ENCODE results near the gene WDR12.
A peak's percentile ranks its signal among the peaks of the same experiment; 100 is the strongest.
"Not testable (repeated sequence)": the region's sequence is repeated elsewhere in the genome, so short reads cannot be mapped to it uniquely, and the experiment has no call there.

WDR12 gene

GRCh38 chr2:202883987-202884675 lies 27.3 kb downstream of the WDR12 start:
- no peak for DNase-seq

DNA sequence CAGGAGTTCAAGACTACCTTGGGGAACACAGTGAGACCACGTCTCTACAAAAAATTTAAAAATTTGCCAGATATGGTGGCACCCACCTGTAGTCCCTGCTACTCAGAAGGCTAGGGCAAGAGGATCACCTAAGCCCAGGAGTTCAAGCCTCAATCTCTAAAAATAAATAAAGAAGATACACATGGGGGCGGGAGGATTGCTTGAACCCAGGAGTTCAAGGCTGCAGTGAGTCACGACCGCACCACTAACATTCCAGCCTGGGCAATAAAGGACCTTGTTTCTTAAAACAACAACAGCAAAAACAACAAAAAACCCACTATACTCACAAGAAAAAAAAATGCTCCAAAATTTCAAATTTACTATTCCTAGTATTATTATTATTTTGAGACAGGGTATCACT lies 29.9 kb downstream of the WDR12 start:
- DNase-seq = no peak

GRCh38 chr2:202877699-202878098 lies 33.8 kb downstream of the WDR12 start:
- DNase-seq = no peak

DNA sequence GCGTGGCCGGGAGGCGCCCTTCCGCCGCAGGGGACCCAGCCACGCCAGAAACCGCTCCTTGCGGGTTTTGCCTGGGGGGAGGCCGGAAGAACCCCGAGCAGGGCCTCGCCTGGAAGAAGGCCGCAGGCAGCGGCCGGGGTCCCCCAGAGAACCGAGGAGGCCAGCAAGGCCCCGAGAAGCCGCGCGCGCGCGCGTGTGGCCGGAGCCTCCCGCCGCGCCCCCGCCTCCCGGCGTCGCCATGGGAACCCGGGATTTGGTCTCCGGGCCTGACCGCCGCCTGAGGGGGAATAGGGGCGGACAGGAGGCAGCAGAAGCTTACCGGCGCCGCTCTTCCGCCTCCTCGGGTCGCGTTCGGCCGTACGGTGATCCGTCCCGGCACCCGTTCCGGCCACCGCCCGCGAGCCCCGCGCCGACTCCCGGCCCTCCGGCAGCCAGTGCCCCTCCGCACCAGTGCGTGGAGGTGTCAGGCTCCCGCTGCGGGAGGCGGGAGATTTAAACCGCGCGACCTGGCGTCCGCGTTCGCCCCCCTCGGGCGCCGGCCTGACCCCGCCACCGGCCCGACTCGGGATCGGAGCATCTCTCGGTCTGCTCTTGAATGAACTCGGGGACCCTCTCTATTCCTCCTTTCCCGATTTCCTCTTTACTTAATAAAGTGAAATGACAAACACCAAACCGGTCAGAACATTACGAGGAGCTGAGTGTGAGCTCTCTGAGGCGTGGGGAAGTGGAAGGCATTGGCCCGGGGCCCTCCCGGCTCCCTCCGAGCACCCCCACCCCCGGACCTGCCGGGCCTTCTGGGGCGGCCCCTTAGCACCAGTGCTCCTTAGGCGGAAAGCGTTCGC lies 40.0 kb downstream of the WDR12 start, which contains the start of gene ICA1L:
Gene ICA1L (minus strand): TSS at position 467 of the 842 bp plus-strand sequence. CDS start 42,757 bp downstream, outside the sequence.
- DNase-seq = peak; percentile 13

DNA sequence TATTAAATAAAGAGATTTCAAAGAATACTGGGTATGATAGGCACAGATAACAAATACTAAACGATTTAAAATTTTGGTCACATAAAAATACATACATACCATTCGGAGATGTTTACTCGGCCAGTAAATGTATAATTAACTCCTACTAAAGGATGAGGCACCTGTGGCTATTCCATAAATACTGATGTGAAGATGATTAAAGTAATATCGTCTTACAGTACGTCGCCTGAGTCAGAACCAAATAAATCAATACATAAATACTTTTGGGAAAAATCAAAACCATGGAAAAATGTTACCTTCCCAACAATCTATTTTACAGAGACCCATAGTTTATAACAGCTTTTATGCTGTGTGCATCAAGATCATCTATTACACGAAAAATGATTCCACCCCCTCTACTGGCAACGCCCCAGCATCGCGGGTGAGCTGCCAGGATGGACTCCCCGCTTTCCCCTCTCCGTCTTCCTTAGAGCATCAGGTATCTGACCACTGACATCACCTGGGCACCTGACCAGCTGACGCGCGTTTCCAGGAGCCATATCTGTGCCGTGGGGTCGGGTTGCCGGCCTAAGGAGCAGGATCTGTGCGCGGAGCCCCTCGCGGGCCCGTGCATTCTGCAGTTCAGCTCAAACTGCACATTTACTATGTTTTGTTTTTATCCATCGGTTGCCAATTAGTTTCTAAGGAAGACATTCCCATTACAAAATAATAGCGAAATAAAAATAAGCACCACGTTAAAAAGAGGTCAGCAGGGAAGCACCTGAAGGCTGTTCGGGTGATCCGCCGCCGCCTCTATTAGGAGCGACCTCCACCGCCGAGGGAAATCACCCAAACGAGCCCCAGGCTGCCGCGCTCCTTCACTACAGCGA lies 40.8 kb downstream of the WDR12 start:
- peak; percentile 59 for DNase-seq

DNA sequence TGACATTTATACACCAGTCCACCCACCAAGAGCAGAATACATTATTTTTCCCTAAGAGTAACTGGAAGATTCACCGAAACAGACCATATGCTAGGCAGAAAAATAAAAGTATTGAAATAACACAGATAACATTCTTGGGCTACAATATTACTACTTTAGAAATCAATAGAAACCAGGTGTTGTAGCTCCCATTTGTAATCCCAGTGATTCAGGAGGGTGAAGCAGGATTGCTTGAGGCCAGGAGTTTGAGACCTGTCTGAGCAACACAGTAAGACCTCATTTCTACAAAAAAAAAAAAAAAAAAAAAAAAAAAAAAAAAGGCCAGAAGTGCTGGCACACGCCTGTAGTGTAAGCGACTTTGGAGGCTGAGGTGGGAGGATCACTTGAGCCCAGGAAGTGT lies 49.5 kb downstream of the WDR12 start:
- DNase-seq = no peak

DNA sequence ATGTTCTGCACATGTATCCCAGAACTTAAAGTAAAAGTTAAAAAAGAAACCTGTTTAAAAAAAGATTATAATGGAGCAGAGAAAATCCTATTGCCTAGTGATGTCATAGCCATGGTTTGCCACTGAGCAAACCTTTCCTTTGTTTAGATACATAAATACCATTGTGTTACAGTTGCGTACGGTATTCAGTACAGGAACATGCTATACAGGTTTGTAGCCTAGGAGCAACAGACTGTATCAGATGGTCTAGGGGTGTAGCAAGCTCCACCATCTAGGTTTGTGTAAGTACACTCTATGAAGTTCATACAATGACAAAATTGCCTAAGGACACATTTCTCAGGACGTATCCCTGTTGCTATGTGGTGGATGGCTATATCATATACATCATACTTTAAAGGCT lies 52.9 kb downstream of the WDR12 start:
- no peak for DNase-seq

GRCh38 chr2:202849343-202849742 lies 62.1 kb downstream of the WDR12 start:
- DNase-seq = not testable (repeated sequence)

- no peak for DNase-seq
These were observed 62.7 kb downstream of the WDR12 start for GRCh38 chr2:202848813-202849212.

GRCh38 chr2:202847693-202848524 lies 63.6 kb downstream of the WDR12 start:
- DNase-seq = no peak

- no peak for DNase-seq
These were observed 66.8 kb downstream of the WDR12 start for GRCh38 chr2:202844656-202845055.

- no peak for DNase-seq
These were observed 68.8 kb downstream of the WDR12 start for GRCh38 chr2:202842690-202843089.

GRCh38 chr2:202841090-202841867 lies 70.2 kb downstream of the WDR12 start:
- DNase-seq = no peak

DNA sequence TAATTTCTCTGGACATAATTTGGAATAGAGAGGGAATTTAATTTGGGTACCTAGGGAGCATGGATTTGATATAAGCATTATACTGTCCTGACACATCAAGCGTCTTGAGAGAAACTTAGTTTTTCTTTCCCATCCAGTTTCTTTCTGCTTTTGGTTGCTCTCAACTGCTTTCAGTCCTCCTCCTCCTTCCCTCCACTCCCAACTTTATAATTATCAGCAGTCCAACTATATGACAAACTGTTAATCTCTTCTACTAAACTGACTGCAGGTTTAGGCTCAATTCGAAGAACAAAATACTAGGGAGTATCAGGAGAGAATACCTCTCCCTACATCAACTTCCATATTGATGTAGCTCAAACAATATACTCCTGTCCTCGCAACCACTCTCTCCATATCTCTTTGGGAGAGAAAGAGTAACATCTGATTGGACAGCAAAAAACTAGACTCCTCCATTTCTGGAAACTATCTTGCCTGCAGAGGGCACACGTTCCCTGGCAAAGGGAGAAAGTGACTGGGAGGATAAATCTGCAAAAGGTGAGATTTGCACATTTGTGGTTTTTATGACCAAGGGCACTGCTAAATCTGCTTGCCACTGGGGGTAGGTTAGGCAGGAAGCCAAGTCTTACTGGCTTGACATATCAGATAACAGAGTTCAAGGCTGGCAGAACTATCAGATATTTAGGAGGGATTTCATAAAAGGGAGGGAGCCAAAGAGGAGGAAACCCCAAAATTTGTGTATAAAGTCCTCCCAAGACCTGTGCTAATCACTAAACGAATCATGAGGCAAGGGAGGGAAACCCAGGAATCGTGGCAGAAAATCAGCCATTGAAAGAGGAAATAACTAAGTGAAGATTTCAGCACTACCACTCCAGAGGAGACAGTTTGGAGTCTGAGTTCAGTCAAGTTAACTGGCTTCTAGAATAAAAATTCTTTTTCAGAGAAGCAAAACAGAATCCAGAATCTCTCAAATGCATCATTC lies 79.9 kb downstream of the WDR12 start:
- DNase-seq = peak; percentile 22

- DNase-seq = no peak
These were observed 86.6 kb downstream of the WDR12 start for GRCh38 chr2:202824901-202825300.

Measured in activated CD4-positive, alpha-beta T cell treated with anti-CD3 and anti-CD28 coated beads, Interleukin-2, amount 50 U/mL, for 1 hour (primary cell).